ENCODE data around the gene ETAA1. TPM values are rescaled to one million over a fixed set of nuclear protein-coding genes. Genes with fewer than 3 reads are reported as not detected.

ETAA1 gene
- total RNA-seq, 1 donor from 2014 or later = 8.6 TPM

DNA sequence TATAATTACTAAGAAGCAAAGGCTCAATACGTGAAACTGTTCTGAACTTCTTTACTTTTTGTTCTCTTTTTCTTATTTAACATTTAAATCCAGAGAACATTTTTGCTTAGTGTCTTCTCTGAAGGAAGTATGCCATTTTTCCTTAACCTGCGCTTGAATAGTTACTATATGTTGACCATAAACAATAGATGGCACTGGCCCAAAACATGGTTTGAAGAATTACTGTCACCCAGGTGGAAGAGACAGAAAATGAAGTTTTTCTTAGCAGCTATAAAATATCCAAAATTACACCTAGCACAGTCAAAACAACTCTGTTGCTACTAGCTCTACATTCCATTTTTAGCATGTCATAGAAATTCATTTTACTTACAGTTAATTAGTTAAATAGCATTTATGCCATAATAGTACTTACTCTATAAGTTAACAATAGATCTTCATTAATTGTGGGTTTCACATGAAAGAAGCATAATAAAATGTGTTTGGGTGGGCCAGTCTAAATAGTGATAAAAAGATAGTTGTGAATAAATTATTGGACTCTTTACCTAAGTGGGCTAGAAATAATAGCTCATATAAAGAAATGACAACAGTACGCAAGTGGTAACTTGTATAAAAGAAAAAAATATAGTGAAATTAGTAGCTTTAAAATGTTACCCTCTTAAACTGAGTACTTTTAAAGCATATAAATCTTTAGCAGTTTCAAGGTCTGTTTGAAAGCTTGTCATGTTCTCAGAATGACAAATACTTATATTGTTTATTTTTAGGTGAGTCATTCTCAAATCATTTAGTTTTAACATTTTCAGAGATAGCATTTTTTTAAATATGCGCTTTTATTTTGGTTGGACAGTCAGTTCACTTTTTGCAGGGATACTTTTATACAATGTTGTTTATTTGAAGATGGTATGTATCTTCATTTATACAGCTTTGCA is 3.7 kb downstream of the ETAA1 start:
- Histone ChIP-seq H3K4me2 (ENCODE audit: low read length) (peak overlapping the region; percentile 68), H3K27me3 (ENCODE audit: insufficient read depth, low read length) (no peaks in the 10 kb centered on the region), H3K79me2 (ENCODE audit: insufficient read depth, low read length) (peaks cover 29% of the 10 kb centered on the region), H3K4me3 (ENCODE audit: insufficient read depth, low read depth, low read length) (peak overlapping the region; percentile 26), H2AFZ (ENCODE audit: low read depth, low read length) (no peak overlapping the region), H3K9me3 (ENCODE audit: insufficient read depth, low read depth, low read length) (no peaks in the 10 kb centered on the region), H4K20me1 (ENCODE audit: insufficient read depth, low read length) (no peaks in the 10 kb centered on the region), H3K36me3 (ENCODE audit: insufficient read depth, low read length) (peaks cover 24% of the 10 kb centered on the region), H3K27ac (ENCODE audit: low read depth, low read length) (peak overlapping the region; percentile 91), H3K9ac (ENCODE audit: low read length) (peak overlapping the region; percentile 58), H3K4me1 (ENCODE audit: insufficient read depth, low read length) (peaks cover 21% of the 10 kb centered on the region)
- peaks cover 2% of the 10 kb centered on the region for H3K36me3 Mint-ChIP-seq (ENCODE audit: low read depth, unreplicated experiment)
- H3K27ac Mint-ChIP-seq (ENCODE audit: unreplicated experiment) = peak overlapping the region; percentile 22
- H3K27me3 Mint-ChIP-seq (ENCODE audit: low read depth, unreplicated experiment) = no peaks in the 10 kb centered on the region
- H3K9me3 Mint-ChIP-seq (ENCODE audit: unreplicated experiment) = no peaks in the 10 kb centered on the region
- peaks cover 14% of the 10 kb centered on the region for H3K4me1 Mint-ChIP-seq (ENCODE audit: low read depth, unreplicated experiment)
- DNase-seq (ENCODE audit: low read depth) = peak; percentile 56
- TF ChIP-seq, protein P1, sequence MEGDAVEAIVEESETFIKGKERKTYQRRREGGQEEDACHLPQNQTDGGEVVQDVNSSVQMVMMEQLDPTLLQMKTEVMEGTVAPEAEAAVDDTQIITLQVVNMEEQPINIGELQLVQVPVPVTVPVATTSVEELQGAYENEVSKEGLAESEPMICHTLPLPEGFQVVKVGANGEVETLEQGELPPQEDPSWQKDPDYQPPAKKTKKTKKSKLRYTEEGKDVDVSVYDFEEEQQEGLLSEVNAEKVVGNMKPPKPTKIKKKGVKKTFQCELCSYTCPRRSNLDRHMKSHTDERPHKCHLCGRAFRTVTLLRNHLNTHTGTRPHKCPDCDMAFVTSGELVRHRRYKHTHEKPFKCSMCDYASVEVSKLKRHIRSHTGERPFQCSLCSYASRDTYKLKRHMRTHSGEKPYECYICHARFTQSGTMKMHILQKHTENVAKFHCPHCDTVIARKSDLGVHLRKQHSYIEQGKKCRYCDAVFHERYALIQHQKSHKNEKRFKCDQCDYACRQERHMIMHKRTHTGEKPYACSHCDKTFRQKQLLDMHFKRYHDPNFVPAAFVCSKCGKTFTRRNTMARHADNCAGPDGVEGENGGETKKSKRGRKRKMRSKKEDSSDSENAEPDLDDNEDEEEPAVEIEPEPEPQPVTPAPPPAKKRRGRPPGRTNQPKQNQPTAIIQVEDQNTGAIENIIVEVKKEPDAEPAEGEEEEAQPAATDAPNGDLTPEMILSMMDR (IDR thresholded peaks at IDR 0.05; ENCODE audit: insufficient read depth, low read depth, low read length) = no peak
- TF ChIP-seq EZH2 (IDR thresholded peaks at IDR 0.05; ENCODE audit: insufficient read depth, low read length) = no peak
- peak; percentile 50 for FAIRE-seq
- H3K4me3 Mint-ChIP-seq (ENCODE audit: unreplicated experiment) = peak overlapping the region; percentile 23

DNA sequence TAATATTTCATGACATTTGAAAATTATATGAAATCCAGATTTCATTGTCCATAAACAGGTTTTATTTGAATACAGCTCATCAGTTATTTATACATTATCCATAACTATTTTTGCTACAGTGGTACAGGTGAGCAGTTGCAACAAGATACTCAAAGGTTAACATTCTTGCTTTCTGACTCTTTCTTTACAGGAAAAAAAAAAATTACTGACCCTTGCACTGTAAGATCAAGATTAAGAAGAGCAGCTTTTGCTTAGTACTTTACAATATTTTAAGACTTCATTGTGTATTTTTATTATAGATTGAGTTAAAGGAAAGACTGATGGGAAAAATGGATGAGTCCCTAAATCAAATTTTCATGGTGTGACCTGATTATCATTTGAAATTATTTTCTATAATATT is 11.2 kb downstream of the ETAA1 start:
- DNase-seq (ENCODE audit: low read depth) (no peak), FAIRE-seq (no peak)
- peaks cover 3% of the 10 kb centered on the region for H3K4me1 ChIP-seq (ENCODE audit: insufficient read depth, low read length)
- no peak overlapping the region for H3K4me2 ChIP-seq (ENCODE audit: low read length)
- no peaks in the 10 kb centered on the region for H3K27me3 ChIP-seq (ENCODE audit: insufficient read depth, low read length)
- H4K20me1 ChIP-seq (ENCODE audit: insufficient read depth, low read length) = no peaks in the 10 kb centered on the region
- Mint-ChIP-seq H3K36me3 (ENCODE audit: low read depth, unreplicated experiment) (peaks cover 5% of the 10 kb centered on the region), H3K27ac (ENCODE audit: unreplicated experiment) (no peak overlapping the region), H3K9me3 (ENCODE audit: unreplicated experiment) (no peaks in the 10 kb centered on the region), H3K4me1 (ENCODE audit: low read depth, unreplicated experiment) (peaks cover 10% of the 10 kb centered on the region), H3K27me3 (ENCODE audit: low read depth, unreplicated experiment) (no peaks in the 10 kb centered on the region), H3K4me3 (ENCODE audit: unreplicated experiment) (no peak overlapping the region)
- H3K27ac ChIP-seq (ENCODE audit: low read depth, low read length) = no peak overlapping the region
- TF ChIP-seq, protein P1 (IDR thresholded peaks at IDR 0.05; ENCODE audit: insufficient read depth, low read depth, low read length) = no peak
- no peak for TF ChIP-seq EZH2 (IDR thresholded peaks at IDR 0.05; ENCODE audit: insufficient read depth, low read length)
- no peak overlapping the region for H3K4me3 ChIP-seq (ENCODE audit: insufficient read depth, low read depth, low read length)
- peaks cover 27% of the 10 kb centered on the region for H3K36me3 ChIP-seq (ENCODE audit: insufficient read depth, low read length)
- H2AFZ ChIP-seq (ENCODE audit: low read depth, low read length) = no peak overlapping the region
- H3K9me3 ChIP-seq (ENCODE audit: insufficient read depth, low read depth, low read length) = no peaks in the 10 kb centered on the region
- H3K9ac ChIP-seq (ENCODE audit: low read length) = no peak overlapping the region
- peaks cover 4% of the 10 kb centered on the region for H3K79me2 ChIP-seq (ENCODE audit: insufficient read depth, low read length)

DNA sequence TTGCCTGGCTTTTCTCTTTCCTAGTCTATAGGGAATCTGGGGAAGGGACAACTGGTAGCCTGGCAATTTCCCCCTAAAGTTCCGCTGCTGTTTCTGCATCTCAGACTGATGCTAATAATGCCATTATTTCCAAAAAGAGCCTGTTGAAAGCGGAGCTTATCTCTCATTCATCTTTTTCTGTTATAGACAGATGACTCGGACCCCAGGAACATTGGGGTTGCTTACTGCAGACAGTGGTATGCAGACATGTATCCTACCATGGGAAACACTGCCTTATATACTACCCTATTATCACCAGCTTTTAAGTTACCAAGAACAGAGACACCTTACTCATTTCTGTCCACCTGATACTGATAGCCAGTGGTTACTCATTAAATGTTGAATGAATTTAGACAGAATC is 15.3 kb downstream of the ETAA1 start:
- H3K27me3 ChIP-seq (ENCODE audit: insufficient read depth, low read length) = no peaks in the 10 kb centered on the region
- no peaks in the 10 kb centered on the region for H3K9me3 Mint-ChIP-seq (ENCODE audit: unreplicated experiment)

More for the DNA sequence above, 15.3 kb downstream of the ETAA1 start:
- Histone ChIP-seq H3K4me1 (ENCODE audit: insufficient read depth, low read length) (peaks cover 3% of the 10 kb centered on the region), H3K4me3 (ENCODE audit: insufficient read depth, low read depth, low read length) (no peak overlapping the region), H3K9me3 (ENCODE audit: insufficient read depth, low read depth, low read length) (no peaks in the 10 kb centered on the region), H3K79me2 (ENCODE audit: insufficient read depth, low read length) (no peaks in the 10 kb centered on the region), H3K36me3 (ENCODE audit: insufficient read depth, low read length) (peaks cover 3% of the 10 kb centered on the region), H2AFZ (ENCODE audit: low read depth, low read length) (no peak overlapping the region), H3K9ac (ENCODE audit: low read length) (no peak overlapping the region), H3K4me2 (ENCODE audit: low read length) (no peak overlapping the region), H4K20me1 (ENCODE audit: insufficient read depth, low read length) (no peaks in the 10 kb centered on the region), H3K27ac (ENCODE audit: low read depth, low read length) (no peak overlapping the region)
- no peak for DNase-seq (ENCODE audit: low read depth)
- Mint-ChIP-seq H3K27ac (ENCODE audit: unreplicated experiment) (peak overlapping the region; percentile 14), H3K4me1 (ENCODE audit: low read depth, unreplicated experiment) (peaks cover 8% of the 10 kb centered on the region), H3K4me3 (ENCODE audit: unreplicated experiment) (no peak overlapping the region), H3K27me3 (ENCODE audit: low read depth, unreplicated experiment) (no peaks in the 10 kb centered on the region), H3K36me3 (ENCODE audit: low read depth, unreplicated experiment) (no peaks in the 10 kb centered on the region)
- no peak for FAIRE-seq
- no peak for TF ChIP-seq EZH2 (IDR thresholded peaks at IDR 0.05; ENCODE audit: insufficient read depth, low read length)
- TF ChIP-seq, protein P1 (IDR thresholded peaks at IDR 0.05; ENCODE audit: insufficient read depth, low read depth, low read length) = no peak

Measured in astrocyte (in vitro differentiated cells and primary cell).